PFSK-1 (cell line): ENCODE data around the gene COMT.

Experiments
- POLR2AphosphoS5 ChIP-seq: IDR thresholded peaks from 2 replicates; pipeline ENCODE4 v1.6.1; 2012; ENCODE audit warnings: low read depth, mild to moderate bottlenecking, control low read depth, low read length, moderate library complexity
- REST ChIP-seq, 2 experiments: IDR thresholded peaks; 2 replicates each; pipeline versions ENCODE4 v1.6.1 to v1.8.0; 2011 to 2012; ENCODE audit warnings: low read depth in 2 of 2, low read length in 2 of 2, control low read depth in 1 of 2, inconsistent platforms in 1 of 2, mild to moderate bottlenecking in 1 of 2, moderate library complexity in 1 of 2; ENCODE audit not compliant: insufficient read depth in 1 of 2

DNA sequence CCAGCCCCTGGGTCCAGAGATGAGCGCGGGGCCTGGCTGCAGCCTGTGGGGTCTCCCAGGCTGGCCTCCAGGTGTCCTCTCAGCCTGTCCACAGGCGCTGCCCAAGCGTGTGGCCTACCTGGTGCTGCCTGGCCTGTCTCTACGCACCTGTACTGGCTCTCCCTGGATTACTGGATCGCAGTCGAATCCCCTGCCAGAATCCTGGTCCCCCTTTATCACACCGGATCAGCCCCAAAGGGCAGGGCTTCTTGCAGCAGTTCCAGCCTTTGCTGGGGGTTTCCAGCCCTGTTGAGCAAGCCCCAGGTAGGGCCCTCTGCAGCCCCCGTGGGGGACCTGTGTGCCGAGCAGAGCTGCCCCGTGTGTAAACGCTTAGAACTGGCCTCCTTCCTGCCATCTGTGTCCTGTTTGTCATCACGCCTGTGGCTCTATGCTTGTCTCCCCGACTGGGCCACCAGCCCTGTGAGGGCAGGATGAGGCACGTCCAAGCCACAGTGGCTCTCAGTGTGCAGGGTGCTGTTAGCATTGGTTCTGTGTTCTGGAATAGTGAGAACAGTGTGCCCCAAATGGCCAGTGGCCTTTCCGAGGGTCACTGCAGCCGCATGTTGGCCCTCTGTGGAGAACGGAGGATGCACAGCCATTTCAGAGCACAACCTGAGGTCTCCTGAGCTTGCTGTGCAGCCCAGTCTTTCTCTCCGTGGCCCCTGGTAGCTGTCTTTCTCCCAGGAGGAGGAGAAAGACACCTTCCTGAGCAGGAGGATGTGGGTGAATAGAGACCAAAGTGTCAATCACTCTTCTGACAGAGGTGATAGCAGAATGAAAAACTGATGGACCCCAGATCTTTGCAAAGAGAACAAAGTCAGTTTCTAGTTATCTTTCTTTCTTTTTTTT lies 13.9 kb downstream of the COMT start:
- TF ChIP-seq POLR2AphosphoS5, result no peak
- no peak for TF ChIP-seq REST (IDR thresholded peaks at IDR 0.05; ENCODE audit: insufficient read depth in 1 of 2, low read depth in 2 of 2, low read length in 2 of 2)
